GM12864 (cell line): ENCODE data around the gene SOX6.

Experiments
- DNase-seq: peaks from one replicate; pipeline ENCODE4 v3.0.0-alpha.2; 2011; ENCODE audit warnings: low read depth
- H3K4me3 ChIP-seq: 2 replicates; pipeline ENCODE4 v1.5.1; 2011; ENCODE audit warnings: mild to moderate bottlenecking, low read depth, low read length, control low read depth
- CTCF ChIP-seq: IDR thresholded peaks from 2 replicates; pipeline ENCODE4 v1.5.1; 2011; ENCODE audit warnings: low read depth, mild to moderate bottlenecking, moderate library complexity, low read length, control low read depth, inconsistent platforms; ENCODE audit errors: missing control alignments

The SOX6 gene

GRCh38 chr11:16000065-16000464, 356.3 kb downstream of the SOX6 start:
- no peak overlapping the region for H3K4me3 ChIP-seq
- no peak for DNase-seq
- TF ChIP-seq CTCF = no peak

- no peak for TF ChIP-seq CTCF
- no peak overlapping the region for H3K4me3 ChIP-seq
- no peak for DNase-seq
Observed at GRCh38 chr11:15993345-15993744, 363.0 kb downstream of the SOX6 start.

- H3K4me3 ChIP-seq = no peak overlapping the region
- DNase-seq = no peak
- TF ChIP-seq CTCF = no peak
Observed at GRCh38 chr11:15991215-15991614, 365.1 kb downstream of the SOX6 start.

- TF ChIP-seq CTCF = no peak
- no peak for DNase-seq
- H3K4me3 ChIP-seq = no peak overlapping the region
Observed at GRCh38 chr11:15989685-15990084, 366.7 kb downstream of the SOX6 start.

- peak; percentile 31 for TF ChIP-seq CTCF
- no peak overlapping the region for H3K4me3 ChIP-seq
- no peak for DNase-seq
Observed at GRCh38 chr11:15988693-15989231, 367.6 kb downstream of the SOX6 start.

- TF ChIP-seq CTCF = no peak
- no peak for DNase-seq
Observed at GRCh38 chr11:15988016-15988550, 368.3 kb downstream of the SOX6 start.

GRCh38 chr11:15987046-15987445, 369.3 kb downstream of the SOX6 start:
- DNase-seq = no peak
- TF ChIP-seq CTCF = no peak
- H3K4me3 ChIP-seq = no peak overlapping the region

More at GRCh38 chr11:15988016-15988550, 368.3 kb downstream of the SOX6 start:
- H3K4me3 ChIP-seq = no peak overlapping the region
